Osteocyte (in vitro differentiated cells): ENCODE data around the gene NUF2. TPM values are rescaled to one million over a fixed set of nuclear protein-coding genes. Genes with fewer than 3 reads are reported as not detected.

Experiments
- DNase-seq: peaks from one replicate; pipeline ENCODE4 v3.0.0; 2021; ENCODE audit warnings: mixed read lengths; ENCODE audit not compliant: unreplicated experiment; ENCODE audit errors: extremely low spot score
- H3K27ac Mint-ChIP-seq: one replicate; pipeline ENCODE4 v1.8.0; 2021; ENCODE audit warnings: mild to moderate bottlenecking, mixed read lengths; ENCODE audit not compliant: unreplicated experiment
- H3K27me3 Mint-ChIP-seq: one replicate; pipeline ENCODE4 v1.8.0; 2021; ENCODE audit warnings: mixed read lengths; ENCODE audit not compliant: unreplicated experiment
- H3K36me3 Mint-ChIP-seq: one replicate; pipeline ENCODE4 v1.8.0; 2021; ENCODE audit warnings: mixed read lengths; ENCODE audit not compliant: unreplicated experiment
- H3K4me1 Mint-ChIP-seq: one replicate; pipeline ENCODE4 v1.8.0; 2021; ENCODE audit warnings: mixed read lengths; ENCODE audit not compliant: unreplicated experiment
- H3K4me3 Mint-ChIP-seq: one replicate; pipeline ENCODE4 v1.8.0; 2021; ENCODE audit warnings: mild to moderate bottlenecking, moderate library complexity, mixed read lengths; ENCODE audit not compliant: unreplicated experiment
- H3K9me3 Mint-ChIP-seq: one replicate; pipeline ENCODE4 v1.8.0; 2021; ENCODE audit warnings: mixed read lengths; ENCODE audit not compliant: unreplicated experiment
- total RNA-seq: library from RNA; stranded (reverse); gene quantifications from 2 replicates; pipeline ENCODE4 v1.2.1, GENCODE V29; 2021
- TF ChIP-seq, protein P1 (sequence below): fragments of 200-600 bp; sonication (generic); IDR thresholded peaks from 2 replicates; pipeline ENCODE4 v1.5.0; 2021; ENCODE audit warnings: antibody characterized with exemption, mild to moderate bottlenecking, moderate library complexity

NUF2 gene
- total RNA-seq, 1 donor from 2014 or later, result 5.2 TPM

DNA sequence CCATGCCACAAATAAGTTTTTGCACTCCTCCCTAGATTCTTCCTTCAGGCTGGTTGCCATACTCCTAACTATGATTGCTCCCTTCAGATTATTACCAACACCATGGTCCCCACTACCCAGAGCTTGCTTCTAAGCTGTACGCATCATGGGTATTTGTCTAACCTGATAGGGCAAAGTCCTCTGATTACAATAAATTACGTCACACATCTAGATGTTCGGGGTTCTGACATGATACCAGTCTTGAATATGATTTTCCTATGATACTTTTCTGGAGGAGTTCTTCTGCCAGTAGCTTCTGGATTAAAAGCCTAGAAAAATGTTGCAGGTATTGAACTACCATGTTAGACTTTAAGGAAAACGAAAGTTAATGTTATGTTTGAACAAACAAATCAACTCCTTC lies 67.2 kb downstream of the NUF2 start:
- H3K9me3 Mint-ChIP-seq, result no peaks in the 10 kb centered on the region
- no peaks in the 10 kb centered on the region for H3K36me3 Mint-ChIP-seq
- H3K4me3 Mint-ChIP-seq, result no peak overlapping the region
- no peak overlapping the region for H3K27ac Mint-ChIP-seq
- no peak for DNase-seq
- peaks cover 64% of the 10 kb centered on the region for H3K27me3 Mint-ChIP-seq
- TF ChIP-seq, protein P1, sequence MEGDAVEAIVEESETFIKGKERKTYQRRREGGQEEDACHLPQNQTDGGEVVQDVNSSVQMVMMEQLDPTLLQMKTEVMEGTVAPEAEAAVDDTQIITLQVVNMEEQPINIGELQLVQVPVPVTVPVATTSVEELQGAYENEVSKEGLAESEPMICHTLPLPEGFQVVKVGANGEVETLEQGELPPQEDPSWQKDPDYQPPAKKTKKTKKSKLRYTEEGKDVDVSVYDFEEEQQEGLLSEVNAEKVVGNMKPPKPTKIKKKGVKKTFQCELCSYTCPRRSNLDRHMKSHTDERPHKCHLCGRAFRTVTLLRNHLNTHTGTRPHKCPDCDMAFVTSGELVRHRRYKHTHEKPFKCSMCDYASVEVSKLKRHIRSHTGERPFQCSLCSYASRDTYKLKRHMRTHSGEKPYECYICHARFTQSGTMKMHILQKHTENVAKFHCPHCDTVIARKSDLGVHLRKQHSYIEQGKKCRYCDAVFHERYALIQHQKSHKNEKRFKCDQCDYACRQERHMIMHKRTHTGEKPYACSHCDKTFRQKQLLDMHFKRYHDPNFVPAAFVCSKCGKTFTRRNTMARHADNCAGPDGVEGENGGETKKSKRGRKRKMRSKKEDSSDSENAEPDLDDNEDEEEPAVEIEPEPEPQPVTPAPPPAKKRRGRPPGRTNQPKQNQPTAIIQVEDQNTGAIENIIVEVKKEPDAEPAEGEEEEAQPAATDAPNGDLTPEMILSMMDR, result no peak
- H3K4me1 Mint-ChIP-seq, result no peaks in the 10 kb centered on the region

DNA sequence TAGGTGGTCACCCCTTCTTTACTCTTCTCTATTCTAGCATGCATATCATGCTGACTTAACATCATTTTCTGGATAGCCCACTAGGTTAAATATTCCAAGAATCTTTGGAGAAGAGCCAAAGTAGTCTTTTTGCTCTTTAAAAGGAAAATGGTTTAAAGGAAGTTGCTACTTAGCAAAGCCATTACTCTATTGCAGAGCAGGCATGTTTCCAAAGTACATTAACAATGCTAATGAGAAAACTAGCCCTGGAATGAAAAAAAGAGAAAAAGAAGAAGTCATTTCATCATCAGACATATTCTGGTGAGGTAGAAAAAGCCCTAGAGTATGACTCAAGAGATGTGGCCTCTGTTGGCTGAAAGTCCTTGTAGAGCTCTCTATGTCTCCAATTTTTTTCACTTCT lies 74.0 kb downstream of the NUF2 start:
- H3K4me1 Mint-ChIP-seq, result no peaks in the 10 kb centered on the region
- no peaks in the 10 kb centered on the region for H3K9me3 Mint-ChIP-seq
- TF ChIP-seq, protein P1, result no peak
- no peaks in the 10 kb centered on the region for H3K36me3 Mint-ChIP-seq
- H3K27me3 Mint-ChIP-seq, result peaks cover 63% of the 10 kb centered on the region
- H3K27ac Mint-ChIP-seq, result no peak overlapping the region
- DNase-seq, result no peak
- H3K4me3 Mint-ChIP-seq, result no peak overlapping the region

DNA sequence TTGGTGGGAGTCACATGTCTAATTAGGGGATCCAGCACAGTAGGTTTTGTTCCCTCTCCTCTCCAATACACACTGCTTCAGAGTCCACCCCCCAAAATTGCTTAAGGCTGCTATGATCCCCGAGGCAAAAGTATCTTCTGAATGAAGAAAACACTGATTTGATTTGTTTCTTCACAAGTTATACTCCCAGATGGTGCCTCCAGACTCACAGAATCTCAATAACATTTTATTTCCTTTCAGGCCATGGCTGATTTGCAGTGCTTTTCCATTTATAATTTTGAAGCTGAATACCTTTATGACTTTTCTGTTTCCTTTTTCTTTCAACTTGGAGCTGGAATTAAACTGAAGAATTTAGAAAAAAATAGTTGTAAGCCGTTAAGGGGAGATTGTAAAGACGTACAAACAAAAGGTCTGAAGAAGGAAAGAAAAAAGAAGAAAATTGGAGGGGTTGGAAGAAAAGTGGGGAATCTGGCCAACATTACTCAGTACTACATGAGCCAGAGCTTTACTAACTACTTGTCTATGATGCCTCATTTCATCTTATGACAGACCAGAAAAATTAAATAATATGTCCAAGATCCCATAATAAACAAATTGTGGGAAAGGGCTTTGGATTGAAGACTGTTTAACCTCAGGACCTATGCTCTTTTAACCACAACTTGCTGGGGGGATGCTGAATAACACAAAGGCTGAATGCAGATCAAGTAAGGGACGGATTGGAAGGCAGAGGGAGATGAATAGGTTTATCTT lies 75.9 kb downstream of the NUF2 start:
- Mint-ChIP-seq H3K36me3 (no peaks in the 10 kb centered on the region), H3K27ac (no peak overlapping the region)
- TF ChIP-seq, protein P1, result no peak

DNA sequence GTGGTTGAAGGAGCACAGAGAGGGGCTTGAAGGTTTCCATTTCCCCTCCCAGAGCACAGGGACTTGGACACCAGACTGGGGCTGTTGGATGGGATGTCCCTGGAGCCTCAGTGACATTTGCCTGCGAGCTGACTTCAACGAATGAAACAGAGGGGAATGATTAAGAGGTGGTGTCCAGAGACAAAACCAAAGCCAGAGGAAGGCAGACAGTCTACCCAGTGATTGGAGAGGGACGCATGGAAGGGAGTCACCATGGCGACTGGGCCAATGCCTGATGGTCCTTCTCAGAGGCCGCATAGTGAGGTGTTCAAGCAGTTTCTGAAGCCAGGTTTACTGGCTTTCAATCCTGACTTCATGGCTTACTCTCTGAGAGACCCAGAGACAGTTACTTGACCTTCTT lies 77.2 kb downstream of the NUF2 start:
- Mint-ChIP-seq H3K27ac (no peak overlapping the region), H3K9me3 (no peaks in the 10 kb centered on the region)

More for the DNA sequence above, 75.9 kb downstream of the NUF2 start:
- Mint-ChIP-seq H3K4me1 (no peaks in the 10 kb centered on the region), H3K4me3 (no peak overlapping the region), H3K9me3 (no peaks in the 10 kb centered on the region), H3K27me3 (peaks cover 59% of the 10 kb centered on the region)
- DNase-seq, result no peak

DNA sequence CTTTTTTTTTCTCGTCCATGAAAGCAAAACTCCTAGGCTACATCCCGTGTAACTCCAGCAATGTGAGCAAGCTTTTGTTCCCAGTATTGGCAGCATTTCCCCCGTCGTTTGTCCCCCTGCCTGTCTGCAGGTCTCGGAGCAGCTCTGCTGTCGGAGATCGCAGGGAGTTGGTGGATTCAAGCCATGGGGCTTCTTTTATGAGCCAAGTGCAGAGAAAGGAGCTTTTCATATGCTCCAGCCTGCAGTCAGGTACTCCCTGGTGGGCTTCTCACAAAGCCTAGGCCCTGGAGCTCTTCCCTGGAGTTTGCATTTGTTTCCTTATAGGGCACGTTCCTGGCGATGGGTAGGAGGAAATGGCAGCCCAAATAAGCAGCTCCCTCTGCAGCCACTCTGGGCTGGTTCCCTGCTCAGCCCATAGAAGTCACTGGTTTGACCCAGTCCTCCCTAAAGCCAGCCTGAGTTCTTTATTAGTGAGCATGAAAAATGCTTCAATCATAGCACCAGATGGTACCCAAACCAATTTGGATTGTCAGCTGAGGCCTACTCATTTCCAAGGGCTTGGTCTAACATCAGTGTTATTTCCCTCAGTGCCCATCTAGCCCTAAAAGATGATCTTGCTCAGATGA lies 78.3 kb downstream of the NUF2 start:
- TF ChIP-seq, protein P1, result no peak

More for the DNA sequence above, 77.2 kb downstream of the NUF2 start:
- DNase-seq, result no peak
- Mint-ChIP-seq H3K36me3 (no peaks in the 10 kb centered on the region), H3K27me3 (peaks cover 58% of the 10 kb centered on the region), H3K4me1 (no peaks in the 10 kb centered on the region), H3K4me3 (no peak overlapping the region)
- TF ChIP-seq, protein P1, result no peak

More for the DNA sequence above, 78.3 kb downstream of the NUF2 start:
- Mint-ChIP-seq H3K4me3 (no peak overlapping the region), H3K27me3 (peaks cover 54% of the 10 kb centered on the region), H3K36me3 (no peaks in the 10 kb centered on the region), H3K4me1 (no peaks in the 10 kb centered on the region), H3K9me3 (no peaks in the 10 kb centered on the region), H3K27ac (no peak overlapping the region)
- no peak for DNase-seq
